Erythroblast (primary cell): Measurements from ENCODE around the gene CCDC80.

Source experiments
- GATA1 ChIP-seq: IDR thresholded peaks from 2 replicates; pipeline ENCODE4 v1.6.1; 2011; ENCODE audit warnings: low read depth, mild to moderate bottlenecking, control low read depth, low read length, moderate library complexity
- POLR2A ChIP-seq: IDR thresholded peaks from 2 replicates; pipeline ENCODE4 v1.6.1; 2011; ENCODE audit warnings: mild to moderate bottlenecking, low read length

- TF ChIP-seq POLR2A = no peak
- no peak for TF ChIP-seq GATA1
Observed at GRCh38 chr3:112689385-112689784, 48.4 kb upstream of the CCDC80 start.
